HepG2 (cell line): ENCODE measurements around the gene ZNF23. TPM values are rescaled to one million over a fixed set of nuclear protein-coding genes. Genes with fewer than 3 reads are reported as not detected.

Experiments used
- CC2D1A ChIP-seq: sonication (generic); formaldehyde crosslinking; IDR thresholded peaks from 2 replicates; pipeline ENCODE4 v1.8.1; 2023; ENCODE audit warnings: mild to moderate bottlenecking, missing genetic modification reagents
- HCFC1 ChIP-seq: fragments of 150-350 bp; IDR thresholded peaks from 2 replicates; pipeline ENCODE4 v1.6.1; 2014; ENCODE audit warnings: low read depth, low read length
- HNF4G ChIP-seq, 2 experiments: sonication (generic) in 1 of 2; formaldehyde crosslinking in 1 of 2; IDR thresholded peaks; 2 replicates each; pipeline versions ENCODE4 v1.4.0 to v1.6.1; 2011 to 2020; ENCODE audit warnings: borderline replicate concordance in 2 of 2, low read depth in 2 of 2, mild to moderate bottlenecking in 2 of 2, low read length in 1 of 2, missing genetic modification reagents in 1 of 2, moderate library complexity in 1 of 2
- KAT7 ChIP-seq: IDR thresholded peaks from 2 replicates; pipeline ENCODE4 v1.6.1; 2018; ENCODE audit warnings: borderline replicate concordance, missing compliant biosample characterization
- PLRG1 ChIP-seq: fragments of 450-650 bp; conservative IDR thresholded peaks from 2 replicates; pipeline ENCODE4 v1.6.1; 2016
- TARDBP ChIP-seq: sonication (generic); formaldehyde crosslinking; IDR thresholded peaks from 2 replicates; pipeline ENCODE4 v1.8.0; 2022; ENCODE audit warnings: mild to moderate bottlenecking, missing genetic modification reagents
- TBP ChIP-seq: sonication (generic); formaldehyde crosslinking; IDR thresholded peaks from 2 replicates; pipeline ENCODE4 v1.5.0; 2020; ENCODE audit warnings: missing genetic modification reagents
- TOPORS ChIP-seq: sonication (generic); formaldehyde crosslinking; IDR thresholded peaks from 2 replicates; pipeline ENCODE4 v1.8.0; 2023; ENCODE audit warnings: mild to moderate bottlenecking, missing genetic modification reagents
- UBTF ChIP-seq: sonication (generic); formaldehyde crosslinking; IDR thresholded peaks from 2 replicates; pipeline ENCODE4 v1.4.0; 2020; ENCODE audit warnings: mild to moderate bottlenecking, missing genetic modification reagents
- ZNF329 ChIP-seq: sonication (generic); formaldehyde crosslinking; IDR thresholded peaks from 2 replicates; pipeline ENCODE4 v1.9.0; 2021; ENCODE audit warnings: low read depth, mild to moderate bottlenecking, missing genetic modification reagents
- ZNF572 ChIP-seq: sonication (generic); formaldehyde crosslinking; IDR thresholded peaks from 2 replicates; pipeline ENCODE4 v1.5.1; 2020; ENCODE audit warnings: mild to moderate bottlenecking, missing genetic modification reagents
- ZNF775 ChIP-seq: sonication (generic); formaldehyde crosslinking; IDR thresholded peaks from 2 replicates; pipeline ENCODE4 v1.4.0; 2020; ENCODE audit warnings: missing genetic modification reagents, mild to moderate bottlenecking, moderate library complexity, borderline replicate concordance
- ZNF891 ChIP-seq: sonication (generic); formaldehyde crosslinking; IDR thresholded peaks from 2 replicates; pipeline ENCODE4 v1.5.0; 2020; ENCODE audit warnings: mild to moderate bottlenecking, missing genetic modification reagents
- polyA plus RNA-seq, 8 experiments: library from polyadenylated mRNA; depleted of rRNA in 3 of 8; stranded (reverse) in 7 of 8; unstranded in 1 of 8; fragments of >200 nt; fragmentation: Illumina TruSeq in 4 of 8; extraction: Trizol in 4 of 8; gene quantifications; 2 replicates each; pipeline versions ENCODE4 v1.2.1 to v1.2.3, GENCODE V29; 2011 to 2016; ENCODE audit warnings: low read depth in 4 of 8, missing spikeins in 1 of 8, mixed read lengths in 1 of 8; ENCODE audit not compliant: insufficient read depth in 1 of 8
- total RNA-seq, 5 experiments: library from RNA; depleted of rRNA; stranded (reverse); fragments of >200 nt; fragmentation: Illumina TruSeq; extraction: Trizol; gene quantifications; 2 replicates each; pipeline ENCODE4 v1.2.3, GENCODE V29; 2016; ENCODE audit warnings: low read depth in 1 of 5

ZNF23 gene
- total and polyA plus RNA-seq, 2 of the 13 experiments (the other 11 are each of a cell fraction or from before 2014, with no cell fraction given) = 8.6 to 12.2 TPM

DNA sequence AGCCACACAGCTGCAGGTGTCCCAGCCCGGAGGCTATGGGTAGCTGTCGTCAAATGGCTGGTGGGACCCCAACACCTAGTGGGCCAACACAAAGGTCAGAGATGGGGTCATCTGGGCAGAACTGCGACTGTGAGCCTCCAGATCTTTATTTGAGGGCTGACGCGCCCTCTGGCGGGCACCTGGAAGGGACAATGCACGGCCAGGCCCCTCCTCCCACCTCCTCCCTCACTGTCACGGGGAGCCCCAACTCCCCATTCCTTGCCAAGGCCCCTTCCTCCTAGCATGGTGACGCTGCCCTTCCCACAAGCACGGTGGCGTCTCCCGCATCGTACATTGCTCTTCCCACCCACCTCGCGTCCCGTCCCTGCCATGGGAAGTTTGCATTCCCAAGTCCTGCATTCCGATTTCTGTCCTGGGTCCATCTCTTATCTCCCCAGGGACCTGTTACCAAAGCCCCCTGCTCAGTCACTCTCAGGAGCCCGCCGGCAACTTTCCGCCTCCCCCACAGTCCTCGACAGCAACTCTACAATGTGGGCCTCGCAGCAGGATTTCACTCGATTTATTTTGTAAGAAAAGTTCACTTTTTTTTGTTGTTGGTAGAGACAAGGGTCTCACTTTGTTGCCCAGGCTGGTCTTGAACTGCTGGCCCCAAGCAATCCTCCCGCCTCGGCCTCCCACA, 21.2 kb downstream of the ZNF23 start (continued):
- TF ChIP-seq KAT7 (CRISPR knock-in tag) = no peak
- 0 out of 2 replicates have a peak, but pooled peaks have one; percentile 28 for TF ChIP-seq TARDBP (CRISPR knock-in tag)
- TF ChIP-seq ZNF891 (CRISPR knock-in tag) = 0 out of 2 replicates have a peak, but pooled peaks have one; percentile 57
- TF ChIP-seq CC2D1A (CRISPR knock-in tag) = 0 out of 2 replicates have a peak, but pooled peaks have one; percentile 51
- TF ChIP-seq PLRG1 = no peak
- TF ChIP-seq ZNF329 (CRISPR knock-in tag) = no peak
- TF ChIP-seq ZNF775 (CRISPR knock-in tag) = no peak
- 0 out of 2 replicates have a peak, but pooled peaks have one; percentile 11 for TF ChIP-seq HNF4G (IDR thresholded peaks at IDR 0.05; ENCODE audit: borderline replicate concordance, low read depth, low read length)
- no peak for TF ChIP-seq HNF4G (CRISPR knock-in tag; IDR thresholded peaks at IDR 0.05; ENCODE audit: borderline replicate concordance, low read depth)
- no peak for TF ChIP-seq HCFC1
- TF ChIP-seq TBP = 0 out of 2 replicates have a peak, but pooled peaks have one; percentile 24
- 0 out of 2 replicates have a peak, but pooled peaks have one; percentile 8 for TF ChIP-seq ZNF572 (CRISPR knock-in tag)
- peak; percentile 32; the same call in 1 of the 2 replicates for TF ChIP-seq UBTF (CRISPR knock-in tag)
- TF ChIP-seq TOPORS (CRISPR knock-in tag) = peak; percentile 41; the same call in 1 of the 2 replicates
- TF ChIP-seq, all 625 proteins: peak for 48
